ENCODE measurements around the gene MTMR1.

DNA sequence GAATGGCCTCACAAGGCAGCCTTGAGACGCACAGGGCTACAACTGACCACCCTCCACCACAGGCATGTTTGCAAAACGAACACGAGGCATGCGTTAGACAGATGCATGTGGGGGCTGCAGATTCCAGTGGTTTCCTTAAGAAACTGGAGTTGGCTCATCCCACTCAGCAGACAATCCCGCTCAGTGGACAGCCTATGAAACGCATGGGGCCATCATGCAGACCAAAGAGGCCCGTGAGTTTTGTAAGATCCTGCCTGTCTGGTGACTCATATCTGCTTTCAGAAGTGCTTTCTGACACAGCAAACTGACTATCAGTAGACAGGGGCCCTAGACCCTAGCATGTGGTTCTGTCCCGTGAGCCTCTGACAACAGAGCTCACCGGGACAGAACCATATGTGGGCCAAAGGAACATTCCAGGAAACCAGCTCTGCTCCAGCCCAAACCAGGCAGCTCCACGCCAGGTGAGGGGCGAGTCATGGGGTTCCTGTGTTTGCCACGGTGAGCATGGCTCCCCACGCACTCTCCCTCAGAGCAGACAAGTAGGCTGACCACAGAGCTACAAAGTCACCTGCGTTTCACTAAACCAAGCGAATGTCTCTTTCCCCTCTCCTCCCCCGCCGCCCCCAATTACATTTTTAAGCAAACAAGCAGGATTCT lies 74.4 kb downstream of the MTMR1 start:
- TF ChIP-seq GATA3 (IDR thresholded peaks at IDR 0.05; ENCODE audit: low read depth, low read length), result no peak
- TF ChIP-seq GATA2 (IDR thresholded peaks at IDR 0.05; ENCODE audit: low read depth, low read length), result no peak

All from SH-SY5Y (cell line).